Activated T-helper 9 cell treated with anti-CD3 and anti-CD28 coated beads, Interleukin-2, amount 50 U/mL, for 16 hours (primary cell): ENCODE results near the gene NUAK1.

ENCODE experiments used
- DNase-seq: peaks from one replicate; pipeline ENCODE4 v3.0.0-alpha.2; 2020; ENCODE audit warnings: low read depth

Gene NUAK1

DNA sequence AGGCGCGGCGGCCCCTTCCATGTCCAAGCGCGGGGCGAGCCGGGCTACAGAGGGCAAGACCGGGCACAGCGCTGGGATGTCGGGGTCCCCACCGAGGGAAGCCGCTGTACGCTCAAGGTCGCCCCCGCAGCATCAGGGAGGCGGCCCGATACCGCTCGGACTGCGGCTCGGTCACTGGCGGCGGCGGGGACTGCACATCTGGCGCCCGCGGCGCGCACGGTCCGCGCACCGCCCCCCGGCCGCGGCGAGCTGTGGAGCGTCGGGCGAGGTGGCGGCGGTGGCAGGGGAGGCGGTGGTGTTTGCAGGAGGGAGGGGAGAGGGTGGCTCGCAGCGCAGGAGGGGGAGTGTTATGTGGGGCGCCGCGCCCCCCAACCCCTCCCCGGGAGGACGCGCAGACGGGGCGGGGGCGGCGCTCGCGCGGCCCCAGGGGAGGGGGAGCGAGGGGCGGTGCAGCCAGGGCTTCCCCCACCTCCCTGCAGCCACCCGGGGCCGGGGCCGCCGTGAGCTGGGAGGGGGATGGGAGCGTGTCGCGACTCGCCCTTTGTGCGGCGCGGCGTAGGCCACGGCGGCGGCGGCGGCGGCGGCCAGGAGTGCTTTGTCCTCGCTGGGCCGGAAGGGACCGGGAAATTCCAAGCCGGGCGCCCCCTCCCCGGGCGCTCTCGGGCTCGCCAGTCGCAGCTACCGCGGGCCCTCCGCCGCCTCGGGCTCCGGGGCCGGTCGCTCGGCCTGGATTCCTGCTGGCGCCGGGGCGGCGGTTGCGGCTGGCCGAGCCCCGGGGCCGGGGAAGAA, at the start of gene NUAK1:
Gene NUAK1 (minus strand): TSS at position 322 of the 789 bp plus-strand sequence. CDS start 301 bp downstream, at position 21.
- DNase-seq, result no peak

DNA sequence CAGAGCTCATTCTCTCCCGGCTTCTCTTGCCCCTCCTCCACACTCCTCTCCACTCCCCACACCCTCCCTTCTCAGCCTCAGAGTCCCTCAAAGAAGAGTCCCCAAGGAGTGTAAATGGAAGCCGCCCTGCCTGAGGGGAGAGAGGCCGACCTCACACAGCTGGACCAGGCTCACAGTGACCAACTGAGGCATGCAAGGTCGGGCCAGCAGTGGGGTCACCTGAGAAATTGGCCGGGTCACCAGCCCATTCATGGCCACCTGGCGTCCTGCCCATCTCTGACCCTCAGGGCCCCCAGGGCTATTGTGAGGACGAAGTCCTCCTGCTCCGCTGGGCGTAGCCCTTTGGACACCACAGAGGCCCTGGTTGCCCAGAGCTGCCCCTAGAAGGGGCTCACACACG, 49.5 kb upstream of the NUAK1 start:
- DNase-seq, result no peak

- no peak for DNase-seq
Measured at GRCh38 chr12:106187842-106188241, 49.1 kb upstream of the NUAK1 start.

- no peak for DNase-seq
Measured at GRCh38 chr12:106187155-106187789, 48.5 kb upstream of the NUAK1 start.

GRCh38 chr12:106183735-106184134, 45.0 kb upstream of the NUAK1 start:
- DNase-seq, result no peak

GRCh38 chr12:106181401-106182114, 42.8 kb upstream of the NUAK1 start:
- DNase-seq, result no peak

GRCh38 chr12:106179086-106179485, 40.3 kb upstream of the NUAK1 start:
- no peak for DNase-seq

GRCh38 chr12:106178562-106178961, 39.8 kb upstream of the NUAK1 start:
- DNase-seq, result no peak

GRCh38 chr12:106176560-106176959, 37.8 kb upstream of the NUAK1 start:
- DNase-seq, result no peak

DNA sequence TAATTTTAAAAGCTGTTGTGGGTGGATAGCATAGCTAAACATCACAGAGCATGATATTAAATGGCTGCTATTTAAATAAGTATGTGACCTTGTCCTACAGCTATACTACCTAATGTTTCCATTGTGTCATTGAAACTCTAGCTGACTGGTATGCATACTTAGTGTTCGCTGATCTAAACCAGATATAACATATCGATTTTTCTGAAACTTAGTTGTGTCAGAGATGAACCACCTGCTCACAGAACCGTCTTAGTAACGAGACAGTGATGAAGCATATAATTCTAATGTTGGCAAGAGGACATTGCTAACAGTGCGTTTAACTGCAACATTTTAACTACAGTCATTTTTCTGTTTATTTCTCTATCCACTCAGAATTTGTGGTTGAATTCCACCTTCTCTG, 36.1 kb upstream of the NUAK1 start:
- DNase-seq, result no peak

DNA sequence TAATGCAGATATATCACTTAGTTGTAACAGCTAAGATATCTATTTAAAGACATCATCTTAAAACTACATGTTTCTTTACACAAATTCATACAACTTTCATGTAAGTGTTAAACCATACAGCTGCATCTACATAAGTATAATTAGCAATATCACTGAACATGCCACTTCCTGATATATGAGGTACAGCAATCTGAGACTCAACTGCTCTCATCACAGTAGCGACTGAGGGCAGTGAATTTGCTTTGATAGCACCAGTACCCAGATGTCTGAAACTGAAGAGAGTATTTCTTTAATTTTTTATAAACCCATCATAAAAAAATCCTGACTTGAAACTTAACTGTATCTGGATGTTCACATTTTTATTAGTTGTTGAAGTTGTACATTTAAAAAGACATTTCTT, 34.7 kb upstream of the NUAK1 start:
- no peak for DNase-seq

DNA sequence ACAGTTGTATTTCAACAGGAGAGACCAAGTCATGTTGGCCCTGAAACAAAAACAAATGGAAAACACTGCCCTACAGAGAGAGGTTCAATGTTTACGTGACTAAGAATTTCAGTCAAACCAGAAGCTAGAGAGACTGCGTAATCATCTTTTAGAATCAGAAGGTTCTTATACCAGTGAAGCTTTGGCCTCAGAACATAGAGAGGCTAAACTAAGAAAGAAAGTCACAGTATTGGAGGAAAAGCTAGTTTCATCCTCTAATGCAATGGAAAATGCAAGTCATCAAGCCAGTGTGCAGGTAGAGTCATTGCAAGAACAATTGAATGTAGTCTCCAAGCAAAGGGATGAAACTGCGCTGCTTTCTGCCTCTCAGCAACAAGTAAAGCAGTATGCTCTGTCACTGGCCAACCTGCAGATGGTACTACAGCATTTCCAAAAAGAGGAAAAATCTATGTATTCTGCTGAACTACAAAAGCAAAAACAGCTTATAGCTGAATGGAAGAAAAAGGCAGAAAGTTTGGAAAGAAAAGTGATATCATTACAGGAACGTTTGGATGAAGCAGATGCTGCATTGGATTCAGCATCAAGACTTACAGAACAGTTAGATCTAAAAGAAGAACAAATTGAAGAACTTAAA, 32.5 kb upstream of the NUAK1 start:
- DNase-seq, result no peak

DNA sequence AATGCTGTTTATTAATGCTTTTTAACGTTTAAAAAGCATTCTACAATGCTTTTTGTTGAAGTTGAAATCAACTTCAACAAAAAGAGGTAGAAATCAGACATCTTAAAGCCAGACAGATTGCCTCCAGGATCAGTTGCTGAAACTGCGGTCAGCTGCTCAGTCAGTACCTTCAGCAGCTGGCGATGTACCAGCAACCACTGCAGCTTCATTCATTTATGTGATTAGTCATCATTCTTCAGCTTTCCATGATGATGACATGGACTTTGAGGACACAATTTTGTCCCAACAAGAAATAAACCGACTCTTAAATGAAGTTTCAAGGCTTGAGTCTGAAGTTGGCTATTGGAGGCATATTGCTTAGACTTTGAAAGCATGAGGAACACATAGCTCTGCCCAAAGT, 31.5 kb upstream of the NUAK1 start:
- DNase-seq, result no peak

DNA sequence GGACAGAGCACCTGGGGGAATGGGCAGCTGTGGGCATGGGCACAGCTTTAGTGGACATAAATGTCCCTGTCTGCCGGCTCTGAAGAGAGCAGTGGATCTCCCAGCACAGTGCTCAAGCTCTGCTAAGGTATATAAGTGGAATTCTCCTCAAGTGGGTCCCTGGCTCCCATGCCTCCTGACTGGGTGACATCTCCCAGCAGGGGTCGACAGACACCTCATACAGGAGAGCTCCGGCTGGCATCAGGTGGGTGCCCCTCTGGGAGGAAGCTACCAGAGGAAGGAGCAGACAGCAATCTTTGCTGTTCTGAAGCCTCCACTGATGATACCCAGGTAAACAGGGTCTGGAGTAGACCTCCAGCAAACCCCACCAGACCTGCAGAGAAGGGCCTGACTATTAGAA, 25.0 kb upstream of the NUAK1 start:
- no peak for DNase-seq

- no peak for DNase-seq
Measured at GRCh38 chr12:106161491-106161890, 22.7 kb upstream of the NUAK1 start.

GRCh38 chr12:106160915-106161314, 22.2 kb upstream of the NUAK1 start:
- DNase-seq, result no peak

- DNase-seq, result no peak
Measured at GRCh38 chr12:106157802-106158201, 19.0 kb upstream of the NUAK1 start.

DNA sequence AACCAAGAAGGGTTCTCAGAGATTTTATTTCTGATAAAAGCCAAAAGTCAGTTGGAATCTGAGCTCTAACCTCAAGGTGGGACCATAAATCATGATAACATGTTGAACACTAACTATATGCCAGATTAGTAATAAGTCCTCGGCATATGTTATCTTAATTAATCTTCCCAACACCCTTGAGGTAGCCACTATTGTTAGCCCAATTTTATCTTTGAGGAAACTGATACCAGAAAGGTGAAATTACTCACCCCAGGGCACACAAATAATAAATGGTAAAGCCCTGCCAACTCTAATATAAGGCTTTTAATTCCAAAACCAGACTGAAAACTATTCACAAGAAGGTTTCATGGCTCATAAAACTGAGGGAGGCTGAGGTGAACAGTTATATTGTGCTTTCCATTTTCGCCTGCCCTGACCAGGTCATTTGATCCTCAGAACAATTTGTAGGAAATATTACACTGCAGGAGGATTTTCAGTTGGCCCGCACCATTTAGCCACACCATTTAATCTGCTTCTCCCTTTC, 16.1 kb upstream of the NUAK1 start:
- no peak for DNase-seq

DNA sequence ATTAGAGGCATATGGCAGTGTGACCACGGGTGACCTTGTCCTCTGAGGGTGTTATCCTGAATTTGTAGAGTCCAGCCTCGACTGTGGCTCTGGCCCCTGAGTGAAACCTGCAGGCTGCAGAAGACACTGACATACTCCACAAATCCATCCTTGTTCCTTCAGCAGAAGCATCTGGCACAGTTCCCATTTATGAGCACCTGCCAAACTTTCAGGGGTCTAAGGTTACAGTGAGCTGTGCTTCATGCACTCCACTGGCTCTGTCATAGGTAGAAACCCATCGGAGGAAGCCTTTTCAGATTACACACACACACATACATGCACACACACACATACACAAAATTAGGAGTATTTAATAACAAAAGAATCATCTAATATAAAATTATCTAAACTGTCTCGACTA, 13.6 kb upstream of the NUAK1 start:
- no peak for DNase-seq

DNA sequence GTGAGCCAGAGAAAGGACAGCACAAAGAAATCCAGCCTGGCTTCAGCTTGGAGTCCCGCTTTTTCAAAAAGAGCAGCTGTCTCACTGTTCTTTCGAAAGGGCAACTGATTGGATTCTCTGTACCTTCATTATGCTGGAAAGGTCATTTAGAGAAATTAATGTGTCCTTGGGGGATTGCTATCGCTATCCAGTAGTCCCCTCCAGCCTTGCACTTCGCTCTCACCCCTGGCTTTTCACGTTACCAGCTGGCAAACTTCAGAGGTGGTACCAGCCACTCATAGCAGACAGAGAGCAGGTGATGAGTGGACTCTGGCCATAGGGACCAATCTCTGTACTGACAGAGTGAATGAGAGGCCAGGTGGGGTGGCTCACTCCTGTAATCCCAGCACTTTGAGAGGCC, 11.8 kb upstream of the NUAK1 start:
- no peak for DNase-seq

- no peak for DNase-seq
Measured at GRCh38 chr12:106149096-106149784, 10.5 kb upstream of the NUAK1 start.

- no peak for DNase-seq
Measured at GRCh38 chr12:106147956-106148355, 9.2 kb upstream of the NUAK1 start.
